K562 (cell line): Measurements from ENCODE around the gene MAB21L3.

Source experiments
- ARID3B ChIP-seq: fragments of 250-450 bp; sonication (Bioruptor Pico); IDR thresholded peaks from 2 replicates; pipeline ENCODE4 v1.4.0; 2020; ENCODE audit warnings: borderline replicate concordance
- CBX3 ChIP-seq, 2 experiments: IDR thresholded peaks; 1 replicate in 1 of 2; 2 replicates in 1 of 2; pipeline ENCODE4 v1.6.1; 2012; ENCODE audit warnings: inconsistent platforms in 2 of 2, low read length in 2 of 2, borderline replicate concordance in 1 of 2, control low read depth in 1 of 2
- E2F8 ChIP-seq: fragments of 450-650 bp; IDR thresholded peaks from 2 replicates; pipeline ENCODE4 v1.7.1; 2018; ENCODE audit warnings: mild to moderate bottlenecking, low read depth; ENCODE audit not compliant: partially characterized antibody
- ETS2 ChIP-seq: IDR thresholded peaks from 2 replicates; pipeline ENCODE4 v1.6.1; 2016; ENCODE audit warnings: borderline replicate concordance, missing genetic modification characterization, mild to moderate bottlenecking, moderate library complexity, missing compliant biosample characterization; ENCODE audit not compliant: poor library complexity, severe bottlenecking
- OTX1 ChIP-seq: fragments of 450-650 bp; formaldehyde crosslinking; IDR thresholded peaks from 2 replicates; pipeline ENCODE4 v1.4.0; 2022; ENCODE audit warnings: mild to moderate bottlenecking
- PHF8 ChIP-seq: fragments of 200-600 bp; sonication (generic); IDR thresholded peaks from 2 replicates; pipeline ENCODE4 v1.6.1; 2012; ENCODE audit warnings: mixed run types, mild to moderate bottlenecking, inconsistent platforms, low read length, moderate library complexity, borderline replicate concordance
- POLR2A ChIP-seq: fragments of 450-650 bp; conservative IDR thresholded peaks from 2 replicates; pipeline ENCODE4 v1.6.1; 2016
- POLR2AphosphoS5 ChIP-seq: IDR thresholded peaks from 2 replicates; pipeline ENCODE4 v1.6.1; 2011; ENCODE audit warnings: mild to moderate bottlenecking, low read depth, low read length, moderate library complexity; ENCODE audit not compliant: control insufficient read depth, insufficient read depth
- TARDBP ChIP-seq: fragments of 450-650 bp; IDR thresholded peaks from 2 replicates; pipeline ENCODE4 v1.6.1; 2016
- ZNF23 ChIP-seq: fragments of 250-450 bp; sonication (Bioruptor Pico); IDR thresholded peaks from 2 replicates; pipeline ENCODE4 v1.4.0; 2020; ENCODE audit warnings: mild to moderate bottlenecking
- ZNF740 ChIP-seq, 3 experiments: fragments of 200-800 bp in 1 of 3; sonication (Bioruptor generic) in 1 of 3; sonication (generic) in 1 of 3; formaldehyde crosslinking in 1 of 3; IDR thresholded peaks; 2 replicates each; pipeline versions ENCODE4 v1.6.1 to v1.8.0; 2016 to 2022; ENCODE audit warnings: mild to moderate bottlenecking in 2 of 3, missing compliant biosample characterization in 2 of 3, missing genetic modification characterization in 2 of 3, missing genetic modification reagents in 1 of 3

- no peak for TF ChIP-seq ZNF740 (CRISPR knock-in tag; IDR thresholded peaks at IDR 0.05)
- no peak for TF ChIP-seq ZNF740 (tag; IDR thresholded peaks at IDR 0.05)
- no peak for TF ChIP-seq TARDBP
- no peak for TF ChIP-seq POLR2AphosphoS5
- TF ChIP-seq POLR2A, result no peak
- TF ChIP-seq PHF8, result no peak
- no peak for TF ChIP-seq OTX1 (CRISPR knock-in tag)
- TF ChIP-seq ARID3B (CRISPR knock-in tag), result no peak
- TF ChIP-seq ZNF23 (CRISPR knock-in tag), result no peak
- no peak for TF ChIP-seq E2F8
- no peak for TF ChIP-seq ETS2 (tag)
- TF ChIP-seq CBX3 (IDR thresholded peaks at IDR 0.05; ENCODE audit: borderline replicate concordance in 1 of 2, low read length in 2 of 2), result no peak
Observed at GRCh38 chr1:116091083-116091482, 20.1 kb upstream of the MAB21L3 start.
